DMS 273 (cell line): ENCODE measurements around the gene C1QTNF3.
"Not testable (repeated sequence)": the region's sequence is repeated elsewhere in the genome, so short reads cannot be mapped to it uniquely, and the experiment has no call there.

Experiments used
- DNase-seq: peaks from one replicate; lab custom pipeline; 2025; ENCODE audit not compliant: unreplicated experiment; lab: John Stamatoyannopoulos, UW

The C1QTNF3 gene

GRCh38 chr5:34026089-34026761 lies 16.8 kb downstream of the C1QTNF3 start:
- DNase-seq, result no peak

GRCh38 chr5:34022121-34022705 lies 20.8 kb downstream of the C1QTNF3 start:
- no peak for DNase-seq

GRCh38 chr5:34021334-34021733 lies 21.7 kb downstream of the C1QTNF3 start:
- DNase-seq, result no peak

DNA sequence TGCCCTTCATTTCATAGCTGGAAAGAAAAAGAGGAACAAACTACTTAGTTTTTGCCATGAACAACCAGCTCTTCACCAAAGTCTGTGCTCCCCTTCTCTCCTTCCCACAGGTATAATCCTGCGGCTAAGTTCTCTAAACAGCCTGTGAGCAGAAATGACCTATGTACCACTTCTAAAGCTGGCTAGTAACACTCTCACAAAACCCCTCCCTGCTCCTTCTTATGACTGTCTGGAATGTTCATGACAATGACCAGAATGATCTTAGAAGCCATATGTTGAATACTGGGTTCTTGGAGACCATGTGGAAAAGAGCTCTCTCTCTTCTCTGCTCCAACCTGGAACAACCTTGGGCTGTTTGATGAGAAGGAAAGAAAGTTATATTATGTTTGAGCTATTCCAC lies 22.3 kb downstream of the C1QTNF3 start:
- no peak for DNase-seq

DNA sequence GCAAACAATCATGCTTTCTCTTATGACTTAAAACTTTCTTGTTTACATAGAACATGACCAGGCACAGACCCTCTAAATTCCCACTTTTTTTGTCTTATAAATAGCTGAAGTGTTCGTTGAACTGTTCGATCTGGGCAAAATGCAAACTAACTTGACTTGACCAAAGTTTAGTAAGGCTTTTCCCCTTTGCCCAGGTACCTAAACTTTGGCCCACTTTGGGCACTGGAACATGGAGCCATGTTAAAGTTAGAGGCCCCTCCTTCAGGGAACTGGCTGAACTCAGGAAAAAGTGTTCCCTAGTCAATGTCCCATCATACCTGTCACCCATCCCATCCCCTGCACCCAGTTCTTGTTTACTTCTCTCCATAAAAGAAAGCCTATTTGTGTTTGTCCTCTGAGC lies 25.8 kb downstream of the C1QTNF3 start:
- DNase-seq, result no peak

DNA sequence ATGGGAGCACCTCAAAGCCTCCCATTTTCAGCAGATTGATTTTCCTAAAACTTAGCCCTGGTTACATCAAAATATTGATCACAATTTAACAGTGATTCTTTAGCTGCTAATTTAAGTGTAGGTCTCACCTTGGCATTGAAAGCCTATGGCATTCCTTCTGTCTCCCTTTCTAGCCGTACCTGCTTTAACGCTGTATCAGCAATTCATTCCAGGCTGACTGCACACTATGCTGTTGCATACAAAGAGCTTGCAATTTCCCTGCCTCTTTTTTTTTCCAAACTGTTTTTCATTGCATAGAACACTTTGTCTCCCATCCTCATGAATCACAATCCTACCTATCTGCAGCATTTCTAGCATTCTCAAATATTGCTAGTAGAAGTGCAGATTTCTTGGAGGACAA lies 26.3 kb downstream of the C1QTNF3 start:
- no peak for DNase-seq

- no peak for DNase-seq
These were observed 26.8 kb downstream of the C1QTNF3 start for GRCh38 chr5:34016222-34016621.

DNA sequence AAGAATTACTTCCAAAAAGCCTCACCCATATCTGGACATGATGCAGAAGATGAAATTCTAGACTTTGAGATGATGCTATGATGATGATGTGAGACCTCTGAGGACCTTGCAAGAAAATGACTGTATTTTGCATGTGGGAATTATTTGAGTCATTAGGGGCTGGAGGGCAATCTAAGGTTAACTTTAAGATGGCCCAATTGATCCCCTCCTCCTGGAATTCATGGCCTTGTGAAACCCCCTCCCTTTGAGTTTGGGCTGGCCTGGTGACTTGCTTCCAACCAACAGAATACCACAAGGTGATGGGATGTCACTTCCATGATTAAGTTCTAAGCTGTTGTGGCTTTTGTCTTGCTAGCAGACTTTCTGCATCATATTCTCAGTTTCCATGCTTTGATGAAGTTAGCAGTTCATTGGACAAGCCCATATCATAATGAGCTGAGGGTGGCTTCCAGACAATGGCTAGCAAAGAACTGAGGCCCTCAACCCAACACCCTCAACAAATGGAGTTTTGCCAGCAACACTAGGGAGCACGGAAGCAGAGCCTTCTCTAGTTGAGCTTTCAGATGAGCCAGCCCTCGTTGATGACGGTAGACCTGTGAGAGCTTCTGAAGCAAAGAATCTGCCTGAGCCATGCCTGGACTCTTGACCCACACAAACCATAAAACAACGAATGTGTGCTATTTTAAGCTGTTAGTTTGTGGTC lies 27.7 kb downstream of the C1QTNF3 start:
- no peak for DNase-seq

DNA sequence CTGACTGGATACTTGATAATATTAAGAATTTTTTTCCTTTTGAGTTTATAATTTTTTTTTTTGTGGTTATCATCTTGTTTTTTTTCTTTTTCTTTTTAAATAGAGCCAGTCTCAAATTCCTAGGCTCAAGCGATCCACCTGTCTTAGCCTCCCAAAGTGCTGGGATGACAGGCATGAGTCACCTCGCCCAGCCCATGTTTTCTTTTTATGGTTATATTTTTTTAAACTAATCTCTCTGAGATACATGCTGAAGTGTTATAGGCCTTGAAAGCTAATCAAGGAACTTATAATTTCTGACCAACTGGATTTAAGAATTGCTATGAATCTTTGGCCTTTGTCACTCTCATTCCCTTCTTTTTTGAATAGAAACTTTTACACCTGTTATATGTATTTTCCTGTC lies 28.4 kb downstream of the C1QTNF3 start:
- DNase-seq, result no peak

DNA sequence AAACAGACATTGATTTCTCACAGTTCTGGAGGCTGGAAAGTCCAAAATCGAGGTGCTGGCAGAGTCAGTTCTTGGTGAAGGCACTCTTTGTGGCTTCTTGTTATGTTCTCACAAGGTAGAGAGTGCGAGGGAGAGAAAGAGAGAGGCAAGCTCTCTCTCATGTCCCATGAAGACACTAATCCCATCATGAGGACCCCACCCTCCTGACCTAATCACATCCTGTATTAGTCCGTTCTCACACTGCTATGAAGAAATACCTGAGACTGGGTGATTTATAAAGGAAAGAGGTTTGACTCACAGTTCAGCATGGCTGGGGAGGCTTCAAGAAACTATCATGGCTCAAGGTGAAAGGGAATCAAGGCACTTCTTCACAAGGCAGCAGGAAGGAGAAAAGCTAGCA lies 29.5 kb downstream of the C1QTNF3 start:
- no peak for DNase-seq

GRCh38 chr5:34012791-34013190 lies 30.2 kb downstream of the C1QTNF3 start:
- no peak for DNase-seq

GRCh38 chr5:34011536-34011935 lies 31.5 kb downstream of the C1QTNF3 start:
- no peak for DNase-seq

DNA sequence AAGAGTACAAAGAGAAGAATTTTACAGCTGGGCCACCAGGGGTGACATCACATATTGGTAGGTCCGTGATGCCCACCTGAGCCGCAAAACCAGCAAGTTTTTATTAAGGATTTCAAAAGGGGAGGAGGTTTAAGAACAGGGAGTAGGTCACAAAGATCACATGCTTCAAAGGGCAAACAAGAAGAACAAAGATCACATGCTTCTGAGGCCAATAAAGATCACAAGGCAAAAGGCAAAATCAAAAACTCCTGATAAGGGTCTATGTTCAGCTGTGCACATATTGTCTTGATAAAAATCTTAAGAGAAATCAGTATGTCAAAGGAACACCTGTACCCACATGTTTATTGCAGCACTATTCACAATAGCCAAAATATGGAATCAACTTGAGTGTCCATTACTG lies 32.9 kb downstream of the C1QTNF3 start:
- not testable (repeated sequence) for DNase-seq

GRCh38 chr5:34009610-34010009 lies 33.4 kb downstream of the C1QTNF3 start:
- no peak for DNase-seq

- DNase-seq, result no peak
These were observed 34.2 kb downstream of the C1QTNF3 start for GRCh38 chr5:34008802-34009201.

DNA sequence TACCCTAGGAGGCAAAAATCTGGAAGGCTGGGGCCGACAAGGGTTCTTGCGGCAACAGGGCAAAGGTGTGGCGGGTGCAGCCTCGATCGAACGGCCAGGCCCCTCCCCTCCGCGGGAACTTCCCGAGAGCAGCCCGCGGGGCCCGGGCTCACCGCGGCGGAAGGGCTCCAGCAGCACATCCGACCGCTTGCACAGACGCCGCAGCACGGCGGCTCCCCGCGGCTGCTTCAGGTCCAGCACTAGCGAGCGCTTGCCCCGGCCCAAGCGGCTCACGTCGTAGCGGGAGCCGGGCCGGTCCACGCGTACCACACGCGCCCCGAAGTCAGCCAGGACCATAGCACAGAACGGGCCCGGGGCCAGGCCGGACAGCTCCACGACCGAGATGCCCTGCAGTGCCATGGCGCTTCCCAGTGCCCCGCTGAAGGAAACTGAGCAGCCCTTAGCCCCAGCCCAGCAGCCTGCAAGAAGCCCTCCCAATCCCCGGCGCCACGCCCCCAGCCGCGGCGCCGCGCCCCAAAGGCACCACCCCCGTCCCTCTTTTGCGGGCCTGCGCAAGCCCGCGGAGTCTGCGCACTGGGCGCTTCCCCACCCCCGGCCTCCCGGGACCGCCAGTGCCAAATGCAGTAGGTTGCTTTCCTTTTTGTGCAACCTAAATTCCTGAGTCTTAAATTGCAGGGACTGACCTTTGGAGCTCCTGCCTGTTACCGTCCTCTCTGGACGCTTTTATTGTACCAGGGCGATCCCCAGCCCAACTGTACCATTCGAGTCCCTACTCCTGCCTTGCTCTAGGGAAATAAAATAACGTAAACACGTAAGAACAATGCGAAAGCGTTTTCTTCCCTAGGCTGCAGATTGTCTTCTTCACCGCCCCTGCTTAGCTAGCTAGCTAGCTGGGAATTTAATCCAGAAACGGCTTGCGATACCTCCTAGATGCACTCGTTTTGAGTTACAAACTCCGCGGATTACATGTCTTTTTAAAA lies 35.1 kb downstream of the C1QTNF3 start, which contains the start of gene AMACR:
Gene AMACR, minus strand, starts transcription at position 430 of the 980 bp plus-strand sequence. Its CDS starts 31 bp downstream, at position 399.
- peak; percentile 98 for DNase-seq

GRCh38 chr5:34007201-34007620 lies 35.8 kb downstream of the C1QTNF3 start:
- DNase-seq, result peak; percentile 44

GRCh38 chr5:34005681-34006080 lies 37.3 kb downstream of the C1QTNF3 start:
- DNase-seq, result no peak

GRCh38 chr5:34005211-34005610 lies 37.8 kb downstream of the C1QTNF3 start:
- DNase-seq, result no peak

GRCh38 chr5:34003941-34004340 lies 39.1 kb downstream of the C1QTNF3 start:
- no peak for DNase-seq
